ENCODE results near the gene MRPL34. TPM values are rescaled to one million over a fixed set of nuclear protein-coding genes. Genes with fewer than 3 reads are reported as not detected.

The MRPL34 gene
- total RNA-seq, 2 experiments from 2014 or later = 28.4 to 28.7 TPM

DNA sequence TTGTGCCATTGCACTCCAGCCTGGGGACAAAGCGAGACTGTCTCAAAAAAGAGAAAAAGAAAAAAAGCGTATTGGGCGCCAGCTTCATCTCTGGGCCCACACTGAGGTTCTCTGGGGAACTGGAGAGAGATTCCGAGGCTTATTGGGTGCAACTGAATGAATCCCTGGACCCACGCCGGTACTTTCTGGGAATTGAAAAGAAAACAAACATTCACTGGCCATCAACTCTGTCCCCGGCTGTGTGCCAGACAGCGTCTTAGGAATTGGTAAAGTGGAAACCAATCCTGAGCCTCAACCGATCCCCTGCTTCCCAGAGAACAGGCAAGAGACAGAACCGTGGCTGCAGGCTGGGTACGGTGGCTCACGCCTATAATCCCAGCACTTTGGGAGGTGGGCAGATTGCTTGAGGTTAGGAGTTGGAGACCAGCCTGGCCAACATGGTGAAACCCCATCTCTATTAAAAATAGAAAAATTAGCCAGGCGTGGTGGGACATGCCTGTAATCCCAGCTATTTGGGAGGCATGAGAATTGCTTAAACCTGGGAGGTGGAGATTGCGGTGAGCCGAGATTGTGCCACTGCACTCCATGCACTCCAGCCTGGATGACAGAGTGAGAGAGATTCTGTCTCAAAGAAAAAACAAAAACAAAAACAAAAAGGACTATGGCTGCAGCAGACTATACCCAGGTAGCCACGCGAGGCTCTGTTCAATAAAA, 20.4 kb downstream of the MRPL34 start:
- Histone ChIP-seq H3K4me3 (ENCODE audit: low read length) (no peak overlapping the region), H3K36me3 (ENCODE audit: insufficient read depth, low read length) (peaks cover 7% of the 10 kb centered on the region), H3K27me3 (ENCODE audit: control insufficient read depth in 1 of 2, insufficient read depth in 2 of 2, low read length in 2 of 2) (no peaks in the 10 kb centered on the region), H3K9me3 (ENCODE audit: control insufficient read depth in 1 of 2, insufficient read depth in 1 of 2, low read length in 2 of 2) (peaks cover 0 to 7% of the 10 kb centered on the region in 2 experiments), H3K4me1 (ENCODE audit: insufficient read depth, low read length) (peaks cover 28% of the 10 kb centered on the region), H3K27ac (ENCODE audit: low read depth in 1 of 2, low read length in 2 of 2) (no peak overlapping the region)
- TF ChIP-seq, protein P1, sequence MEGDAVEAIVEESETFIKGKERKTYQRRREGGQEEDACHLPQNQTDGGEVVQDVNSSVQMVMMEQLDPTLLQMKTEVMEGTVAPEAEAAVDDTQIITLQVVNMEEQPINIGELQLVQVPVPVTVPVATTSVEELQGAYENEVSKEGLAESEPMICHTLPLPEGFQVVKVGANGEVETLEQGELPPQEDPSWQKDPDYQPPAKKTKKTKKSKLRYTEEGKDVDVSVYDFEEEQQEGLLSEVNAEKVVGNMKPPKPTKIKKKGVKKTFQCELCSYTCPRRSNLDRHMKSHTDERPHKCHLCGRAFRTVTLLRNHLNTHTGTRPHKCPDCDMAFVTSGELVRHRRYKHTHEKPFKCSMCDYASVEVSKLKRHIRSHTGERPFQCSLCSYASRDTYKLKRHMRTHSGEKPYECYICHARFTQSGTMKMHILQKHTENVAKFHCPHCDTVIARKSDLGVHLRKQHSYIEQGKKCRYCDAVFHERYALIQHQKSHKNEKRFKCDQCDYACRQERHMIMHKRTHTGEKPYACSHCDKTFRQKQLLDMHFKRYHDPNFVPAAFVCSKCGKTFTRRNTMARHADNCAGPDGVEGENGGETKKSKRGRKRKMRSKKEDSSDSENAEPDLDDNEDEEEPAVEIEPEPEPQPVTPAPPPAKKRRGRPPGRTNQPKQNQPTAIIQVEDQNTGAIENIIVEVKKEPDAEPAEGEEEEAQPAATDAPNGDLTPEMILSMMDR (IDR thresholded peaks at IDR 0.05) = no peak
- no peak for DNase-seq
- ChIA-PET CTCF (interaction anchor here (2.2 to 3.5 kb wide), 2 partner anchors 21 to 34 kb away, joined by 10 to 13 read pairs; partner anchors contain the start of gene MRPL34), POLR2A (interaction anchor here (1.6 kb wide), 1 partner anchor 17 kb away, joined by 4 read pairs; the partner anchor contains the start of gene DDA1)
- no peaks in the 10 kb centered on the region for H3K9me3 Mint-ChIP-seq
- no peak overlapping the region for H3K27ac Mint-ChIP-seq
- peaks cover 15% of the 10 kb centered on the region for H3K4me1 Mint-ChIP-seq (ENCODE audit: low read depth)
- no peaks in the 10 kb centered on the region for H3K27me3 Mint-ChIP-seq
- ATAC-seq (ENCODE audit: poor library complexity) = no peak
- H3K4me3 Mint-ChIP-seq = peak overlapping the region; percentile 63
- H3K36me3 Mint-ChIP-seq (ENCODE audit: low read depth) = peaks cover 8% of the 10 kb centered on the region
- intact Hi-C loops (cut with DNase I, micrococcal nuclease) = no loop called here

GRCh38 chr19:17326595-17326966, 20.9 kb downstream of the MRPL34 start:
- Mint-ChIP-seq H3K4me1 (ENCODE audit: low read depth) (peaks cover 15% of the 10 kb centered on the region), H3K27me3 (no peaks in the 10 kb centered on the region), H3K27ac (no peak overlapping the region), H3K36me3 (ENCODE audit: low read depth) (peaks cover 8% of the 10 kb centered on the region), H3K9me3 (no peaks in the 10 kb centered on the region), H3K4me3 (peak overlapping the region; percentile 63)
- ATAC-seq (ENCODE audit: poor library complexity) (no peak), DNase-seq (peak in 1 of 14 experiments; percentile 17)
- intact Hi-C loops (cut with DNase I, micrococcal nuclease) = no loop called here
- TF ChIP-seq, protein P1 (IDR thresholded peaks at IDR 0.05) = no peak
- POLR2A ChIA-PET = interaction anchor here (1.6 kb wide), 1 partner anchor 17 kb away, joined by 4 read pairs; the partner anchor contains the start of gene DDA1
- Histone ChIP-seq H3K9me3 (ENCODE audit: control insufficient read depth in 1 of 2, insufficient read depth in 1 of 2, low read length in 2 of 2) (peaks cover 0 to 7% of the 10 kb centered on the region in 2 experiments), H3K36me3 (ENCODE audit: insufficient read depth, low read length) (peaks cover 3% of the 10 kb centered on the region), H3K27me3 (ENCODE audit: control insufficient read depth in 1 of 2, insufficient read depth in 2 of 2, low read length in 2 of 2) (no peaks in the 10 kb centered on the region), H3K4me3 (ENCODE audit: low read length) (no peak overlapping the region), H3K27ac (ENCODE audit: low read depth in 1 of 2, low read length in 2 of 2) (no peak overlapping the region), H3K4me1 (ENCODE audit: insufficient read depth, low read length) (peaks cover 28% of the 10 kb centered on the region)
- CTCF ChIA-PET = interaction anchor here (2.2 to 3.5 kb wide), 2 partner anchors 21 to 34 kb away, joined by 10 to 13 read pairs; partner anchors contain the start of gene MRPL34

GRCh38 chr19:17327068-17327653, 21.5 kb downstream of the MRPL34 start:
- peak in 1 of 14 experiments; percentile 41 for DNase-seq
- CTCF ChIA-PET = interaction anchor here (2.2 to 3.5 kb wide), 2 partner anchors 22 to 35 kb away, joined by 10 to 13 read pairs; partner anchors contain the start of gene MRPL34
- H3K27ac Mint-ChIP-seq = no peak overlapping the region

More at GRCh38 chr19:17327068-17327653, 21.5 kb downstream of the MRPL34 start:
- no peaks in the 10 kb centered on the region for H3K36me3 ChIP-seq (ENCODE audit: insufficient read depth, low read length)
- no peak overlapping the region for H3K4me3 ChIP-seq (ENCODE audit: low read length)
- peaks cover 0 to 7% of the 10 kb centered on the region in 2 experiments for H3K9me3 ChIP-seq (ENCODE audit: control insufficient read depth in 1 of 2, insufficient read depth in 1 of 2, low read length in 2 of 2)
- no peaks in the 10 kb centered on the region for H3K27me3 ChIP-seq (ENCODE audit: control insufficient read depth in 1 of 2, insufficient read depth in 2 of 2, low read length in 2 of 2)
- no peak for ATAC-seq (ENCODE audit: poor library complexity)
- Mint-ChIP-seq H3K4me1 (ENCODE audit: low read depth) (peaks cover 15% of the 10 kb centered on the region), H3K9me3 (no peaks in the 10 kb centered on the region), H3K36me3 (ENCODE audit: low read depth) (peaks cover 7% of the 10 kb centered on the region), H3K4me3 (peak overlapping the region; percentile 63), H3K27me3 (no peaks in the 10 kb centered on the region)
- POLR2A ChIA-PET = interaction anchor here (1.8 kb wide), 1 partner anchor 21 kb away, joined by 9 read pairs; the partner anchor contains the start of gene MRPL34
- TF ChIP-seq, protein P1 (IDR thresholded peaks at IDR 0.05) = no peak
- peaks cover 28% of the 10 kb centered on the region for H3K4me1 ChIP-seq (ENCODE audit: insufficient read depth, low read length)
- no peak overlapping the region for H3K27ac ChIP-seq (ENCODE audit: low read depth in 1 of 2, low read length in 2 of 2)
- intact Hi-C loops (cut with DNase I, micrococcal nuclease) = no loop called here
